Activated T-cell treated with anti-CD3 and anti-CD28 coated beads, Interleukin-2, amount 50 U/mL, for 48 hours (primary cell): ENCODE data around the gene S1PR1.
A peak's percentile ranks its signal among the peaks of the same experiment; 100 is the strongest.
"Not testable (repeated sequence)": the region's sequence is repeated elsewhere in the genome, so short reads cannot be mapped to it uniquely, and the experiment has no call there.

ENCODE experiments used
- DNase-seq, 2 experiments: peaks; one replicate each; pipeline ENCODE4 v3.0.0-alpha.2; 2020

The S1PR1 gene

GRCh38 chr1:101236516-101237228 is at the start of gene S1PR1:
Gene S1PR1, plus strand, starts transcription at chr1:101237019. Its CDS starts 1,966 bp downstream, at chr1:101238985.
- peak; percentile 83 to 85 for DNase-seq

GRCh38 chr1:101187297-101187696 is 49.5 kb upstream of the S1PR1 start:
- DNase-seq, result no peak

- no peak for DNase-seq
Observed at GRCh38 chr1:101188331-101188730, 48.5 kb upstream of the S1PR1 start.

GRCh38 chr1:101188968-101189367 is 47.9 kb upstream of the S1PR1 start:
- DNase-seq, result not testable (repeated sequence)

GRCh38 chr1:101190441-101190840 is 46.4 kb upstream of the S1PR1 start:
- no peak for DNase-seq

GRCh38 chr1:101191049-101191448 is 45.8 kb upstream of the S1PR1 start:
- DNase-seq, result no peak

GRCh38 chr1:101193733-101194169 is 43.1 kb upstream of the S1PR1 start:
- no peak for DNase-seq

- no peak for DNase-seq
Observed at GRCh38 chr1:101194746-101195145, 42.1 kb upstream of the S1PR1 start.

GRCh38 chr1:101196668-101197067 is 40.2 kb upstream of the S1PR1 start:
- DNase-seq, result no peak

GRCh38 chr1:101198842-101199636 is 37.8 kb upstream of the S1PR1 start:
- peak; percentile 70 for DNase-seq

GRCh38 chr1:101199637-101199982 is 37.2 kb upstream of the S1PR1 start:
- DNase-seq, result no peak

- DNase-seq, result no peak
Observed at GRCh38 chr1:101200513-101200912, 36.3 kb upstream of the S1PR1 start.

- DNase-seq, result no peak
Observed at GRCh38 chr1:101203820-101204540, 32.8 kb upstream of the S1PR1 start.

- no peak for DNase-seq
Observed at GRCh38 chr1:101205457-101205856, 31.4 kb upstream of the S1PR1 start.

GRCh38 chr1:101206139-101206538 is 30.7 kb upstream of the S1PR1 start:
- not testable (repeated sequence) for DNase-seq

- not testable (repeated sequence) for DNase-seq
Observed at GRCh38 chr1:101207271-101207670, 29.5 kb upstream of the S1PR1 start.

GRCh38 chr1:101207891-101208290 is 28.9 kb upstream of the S1PR1 start:
- DNase-seq, result no peak

GRCh38 chr1:101215363-101216011 is 21.3 kb upstream of the S1PR1 start:
- no peak for DNase-seq

GRCh38 chr1:101216623-101217022 is 20.2 kb upstream of the S1PR1 start:
- no peak for DNase-seq

- DNase-seq, result no peak
Observed at GRCh38 chr1:101217148-101217547, 19.7 kb upstream of the S1PR1 start.

GRCh38 chr1:101218968-101219367 is 17.9 kb upstream of the S1PR1 start:
- not testable (repeated sequence) for DNase-seq

- DNase-seq, result no peak
Observed at GRCh38 chr1:101219924-101220870, 16.6 kb upstream of the S1PR1 start.
